Right lobe of liver (tissue), 4 donors: ENCODE measurements around the gene C10orf90.

Source experiments
- POLR2A ChIP-seq: fragments of 450-650 bp; IDR thresholded peaks from one replicate; pipeline ENCODE4 v1.6.1; 2017; ENCODE audit warnings: antibody characterized with exemption, mild to moderate bottlenecking
- TF ChIP-seq, protein P1 (sequence below), 4 donors: fragments of 200-600 bp in 3 of 4; fragments of 450-650 bp in 1 of 4; IDR thresholded peaks; one replicate each; pipeline versions ENCODE4 v1.5.1 to v1.8.0; 2016 to 2022; ENCODE audit warnings: antibody characterized with exemption in 4 of 4, mild to moderate bottlenecking in 2 of 4
- donor health status: DM: no; HTN: no; CAD: no.
- donor health status: DM: no; HTN: no; CAD: no.
- donor health status: DM: no; HTN: yes; CAD: no.

- TF ChIP-seq, protein P1, sequence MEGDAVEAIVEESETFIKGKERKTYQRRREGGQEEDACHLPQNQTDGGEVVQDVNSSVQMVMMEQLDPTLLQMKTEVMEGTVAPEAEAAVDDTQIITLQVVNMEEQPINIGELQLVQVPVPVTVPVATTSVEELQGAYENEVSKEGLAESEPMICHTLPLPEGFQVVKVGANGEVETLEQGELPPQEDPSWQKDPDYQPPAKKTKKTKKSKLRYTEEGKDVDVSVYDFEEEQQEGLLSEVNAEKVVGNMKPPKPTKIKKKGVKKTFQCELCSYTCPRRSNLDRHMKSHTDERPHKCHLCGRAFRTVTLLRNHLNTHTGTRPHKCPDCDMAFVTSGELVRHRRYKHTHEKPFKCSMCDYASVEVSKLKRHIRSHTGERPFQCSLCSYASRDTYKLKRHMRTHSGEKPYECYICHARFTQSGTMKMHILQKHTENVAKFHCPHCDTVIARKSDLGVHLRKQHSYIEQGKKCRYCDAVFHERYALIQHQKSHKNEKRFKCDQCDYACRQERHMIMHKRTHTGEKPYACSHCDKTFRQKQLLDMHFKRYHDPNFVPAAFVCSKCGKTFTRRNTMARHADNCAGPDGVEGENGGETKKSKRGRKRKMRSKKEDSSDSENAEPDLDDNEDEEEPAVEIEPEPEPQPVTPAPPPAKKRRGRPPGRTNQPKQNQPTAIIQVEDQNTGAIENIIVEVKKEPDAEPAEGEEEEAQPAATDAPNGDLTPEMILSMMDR (IDR thresholded peaks at IDR 0.05): no peak
- TF ChIP-seq POLR2A: no peak
Measured at GRCh38 chr10:126687121-126687606, 16.7 kb upstream of the C10orf90 start.
